SK-N-SH (cell line): ENCODE measurements around the gene SESN2. TPM values are rescaled to one million over a fixed set of nuclear protein-coding genes. Genes with fewer than 3 reads are reported as not detected.
A peak's percentile ranks its signal among the peaks of the same experiment; 100 is the strongest.

ENCODE experiments used
- CTCF ChIA-PET: fragments of 300-600, 350-600 bp; formaldehyde crosslinking; extraction: SDS; loops from one replicate; lab custom pipeline; 2021; lab: Yijun Ruan, JAX
- POLR2A ChIA-PET: fragments of 350-600 bp; sonication (Branson Sonifier 250); formaldehyde crosslinking; extraction: SDS; loops from one replicate; lab custom pipeline; 2020; ENCODE audit warnings: antibody characterized with exemption, inconsistent platforms; lab: Yijun Ruan, JAX
- DNase-seq: peaks from one replicate; pipeline ENCODE4 v3.0.0; 2012
- H2AFZ ChIP-seq: fragments of 200-600 bp; sonication (generic); 2 replicates; pipeline ENCODE4 v1.8.1; 2016; ENCODE audit warnings: antibody characterized with exemption, mild to moderate bottlenecking, low read depth
- H3F3A ChIP-seq: fragments of 200-600 bp; sonication (generic); replicated peaks from 2 replicates; pipeline ENCODE3; 2016; ENCODE audit warnings: antibody characterized with exemption, mild to moderate bottlenecking; ENCODE audit not compliant: insufficient read depth
- H3K27ac ChIP-seq, 2 experiments: fragments of 200-500 bp in 1 of 2; fragments of 200-600 bp in 1 of 2; sonication (Bioruptor generic) in 1 of 2; sonication (generic), shearing (Covaris generic) in 1 of 2; 2 replicates each; pipeline versions ENCODE4 v1.5.1 to v1.6.1; 2014 to 2016; ENCODE audit warnings: low read depth in 2 of 2, inconsistent platforms in 1 of 2, low read length in 1 of 2, mild to moderate bottlenecking in 1 of 2, mixed read lengths in 1 of 2
- H3K27me3 ChIP-seq: fragments of 200-600 bp; sonication (generic), shearing (Covaris generic); 2 replicates; pipeline ENCODE4 v1.6.1; 2016; ENCODE audit warnings: mixed run types; ENCODE audit not compliant: insufficient read depth
- H3K36me3 ChIP-seq, 2 experiments: fragments of 200-500 bp in 1 of 2; fragments of 200-600 bp in 1 of 2; sonication (Bioruptor generic) in 1 of 2; sonication (generic) in 1 of 2; replicated peaks in 1 of 2; 2 replicates each; pipeline versions ENCODE3 to v1.5.1; 2014 to 2016; ENCODE audit warnings: low read length in 1 of 2, mild to moderate bottlenecking in 1 of 2; ENCODE audit not compliant: insufficient read depth in 2 of 2, control insufficient read depth in 1 of 2
- H3K4me1 ChIP-seq, 2 experiments: fragments of 200-500 bp in 1 of 2; fragments of 200-600 bp in 1 of 2; sonication (Bioruptor generic) in 1 of 2; sonication (generic), shearing (Covaris generic) in 1 of 2; 2 replicates each; pipeline versions ENCODE4 v1.5.1 to v1.6.1; 2014 to 2016; ENCODE audit warnings: low read depth in 1 of 2, low read length in 1 of 2, mixed run types in 1 of 2; ENCODE audit not compliant: insufficient read depth in 2 of 2, control insufficient read depth in 1 of 2
- H3K4me2 ChIP-seq: fragments of 200-600 bp; sonication (generic), shearing (Covaris generic); 2 replicates; pipeline ENCODE4 v1.6.1; 2017; ENCODE audit warnings: mixed run types
- H3K4me3 ChIP-seq, 2 experiments: fragments of 200-500 bp in 1 of 2; fragments of 200-600 bp in 1 of 2; sonication (Bioruptor generic) in 1 of 2; sonication (generic), shearing (Covaris generic) in 1 of 2; 2 replicates each; pipeline versions ENCODE4 v1.5.1 to v1.8.1; 2014 to 2016; ENCODE audit warnings: low read depth in 2 of 2, inconsistent platforms in 1 of 2, low read length in 1 of 2, mild to moderate bottlenecking in 1 of 2, mixed read lengths in 1 of 2, moderate library complexity in 1 of 2
- H3K79me2 ChIP-seq: fragments of 200-600 bp; sonication (generic); 2 replicates; pipeline ENCODE4 v1.8.1; 2017; ENCODE audit warnings: mild to moderate bottlenecking; ENCODE audit not compliant: insufficient read depth
- H3K9ac ChIP-seq: fragments of 200-600 bp; sonication (generic); 2 replicates; pipeline ENCODE4 v1.6.1; 2017; ENCODE audit warnings: mixed run types
- H3K9me2 ChIP-seq: fragments of 200-600 bp; sonication (generic); 2 replicates; pipeline ENCODE4 v1.6.1; 2017; ENCODE audit warnings: mixed run types
- H3K9me3 ChIP-seq: fragments of 200-600 bp; sonication (generic); 2 replicates; pipeline ENCODE4 v1.6.1; 2017; ENCODE audit warnings: mixed run types, mild to moderate bottlenecking, moderate library complexity
- H4K20me1 ChIP-seq: fragments of 200-600 bp; sonication (generic); 2 replicates; pipeline ENCODE4 v1.6.1; 2017; ENCODE audit warnings: mild to moderate bottlenecking, mixed run types; ENCODE audit not compliant: insufficient read depth
- ELF1 ChIP-seq: IDR thresholded peaks from 2 replicates; pipeline ENCODE4 v1.4.0; 2012
- EP300 ChIP-seq, 2 experiments: IDR thresholded peaks; 2 replicates each; pipeline versions ENCODE4 v1.4.0 to v1.6.1; 2012; ENCODE audit warnings: borderline replicate concordance in 1 of 2, low read depth in 1 of 2, low read length in 1 of 2
- EZH2phosphoT487 ChIP-seq: fragments of 200-600 bp; sonication (generic); IDR thresholded peaks from 2 replicates; pipeline ENCODE4 v1.6.1; 2017; ENCODE audit warnings: low read depth, mixed run types, mild to moderate bottlenecking, antibody characterized with exemption, moderate library complexity, borderline replicate concordance
- GABPA ChIP-seq: IDR thresholded peaks from 2 replicates; pipeline ENCODE4 v1.4.0; 2012; ENCODE audit warnings: low read depth, mild to moderate bottlenecking
- GATA2 ChIP-seq: sonication (generic); formaldehyde crosslinking; IDR thresholded peaks from 2 replicates; pipeline ENCODE4 v1.5.0; 2020; ENCODE audit warnings: mild to moderate bottlenecking, missing genetic modification reagents
- JUND ChIP-seq: IDR thresholded peaks from 2 replicates; pipeline ENCODE4 v1.4.0; 2012
- MEF2A ChIP-seq: IDR thresholded peaks from 2 replicates; pipeline ENCODE4 v1.4.0; 2012; ENCODE audit warnings: low read depth, borderline replicate concordance
- MXI1 ChIP-seq: IDR thresholded peaks from 2 replicates; pipeline ENCODE4 v1.6.1; 2012; ENCODE audit warnings: mild to moderate bottlenecking, low read depth, low read length, improper control_type of control experiment
- NRF1 ChIP-seq: IDR thresholded peaks from 2 replicates; pipeline ENCODE4 v1.6.1; 2012; ENCODE audit warnings: low read depth, mild to moderate bottlenecking, low read length
- RFX5 ChIP-seq: IDR thresholded peaks from 2 replicates; pipeline ENCODE4 v1.6.1; 2012; ENCODE audit warnings: mild to moderate bottlenecking, improper control_type of control experiment, low read length
- SMC3 ChIP-seq: IDR thresholded peaks from 2 replicates; pipeline ENCODE4 v1.6.1; 2012; ENCODE audit warnings: low read depth, low read length, improper control_type of control experiment
- TAF1 ChIP-seq: IDR thresholded peaks from 2 replicates; pipeline ENCODE4 v1.6.1; 2012; ENCODE audit warnings: low read depth, mild to moderate bottlenecking, low read length, moderate library complexity, borderline replicate concordance
- TCF12 ChIP-seq: IDR thresholded peaks from 2 replicates; pipeline ENCODE4 v1.4.0; 2012
- TEAD4 ChIP-seq: IDR thresholded peaks from 2 replicates; pipeline ENCODE4 v1.4.0; 2012; ENCODE audit warnings: mild to moderate bottlenecking, borderline replicate concordance; ENCODE audit not compliant: insufficient read depth
- YY1 ChIP-seq: IDR thresholded peaks from 2 replicates; pipeline ENCODE4 v1.4.0; 2012; ENCODE audit warnings: low read depth, mild to moderate bottlenecking
- WGBS: methylation state at CpG from one replicate; pipeline ENCODE4 v1.1.6; 2017; ENCODE audit warnings: low lambda C conversion rate; 5-methylcytosine and 5-hydroxymethylcytosine counted together
- polyA plus RNA-seq, 3 experiments: library from polyadenylated mRNA; depleted of rRNA; stranded (reverse); fragments of >200 nt; gene quantifications; 2 replicates each; pipeline ENCODE4 v1.2.3, GENCODE V29; 2012
- TF ChIP-seq, protein P1 (sequence below): fragments of 200-600 bp; sonication (generic); IDR thresholded peaks from 2 replicates; pipeline ENCODE4 v1.6.1; 2017; ENCODE audit warnings: antibody characterized with exemption, mild to moderate bottlenecking, moderate library complexity
- TF ChIP-seq, protein P2 (sequence below): fragments of 150-350 bp; IDR thresholded peaks from 2 replicates; pipeline ENCODE4 v1.6.1; 2017; ENCODE audit warnings: antibody characterized with exemption, low read length, low read depth, borderline replicate concordance
- TF ChIP-seq, protein P3 (sequence below): IDR thresholded peaks from 2 replicates; pipeline ENCODE4 v1.4.0; 2012; ENCODE audit warnings: low read depth
- TF ChIP-seq, protein P4 (sequence below): IDR thresholded peaks from 2 replicates; pipeline ENCODE4 v1.4.0; 2012; ENCODE audit warnings: low read depth, borderline replicate concordance

SESN2 gene
- polyA plus RNA-seq, 1 of the 3 experiments (the other 2 are of a cell fraction): 14.1 TPM

DNA sequence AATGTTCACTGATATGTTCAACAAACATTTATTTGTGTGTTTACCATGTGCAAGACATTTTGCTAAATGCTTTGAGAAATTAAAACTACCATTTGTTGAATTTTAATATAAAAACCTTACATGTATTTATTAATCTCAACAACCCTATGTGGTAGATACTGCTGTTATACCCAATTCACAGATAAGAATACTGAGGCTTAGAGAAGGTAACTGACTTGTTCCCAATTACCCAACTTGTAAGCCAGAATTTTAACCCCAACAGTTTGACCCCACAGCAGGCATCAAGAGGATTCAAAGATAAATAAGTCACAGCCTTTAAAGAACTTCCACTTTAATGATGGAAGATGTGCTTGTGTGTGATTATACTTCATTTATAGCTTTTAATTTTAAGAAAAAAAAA lies 30.2 kb upstream of the SESN2 start:
- no peaks in the 10 kb centered on the region for H3K9me3 ChIP-seq
- H3K27ac ChIP-seq: no peak overlapping the region
- H3F3A ChIP-seq: peaks cover 24% of the 10 kb centered on the region
- peaks cover 73% of the 10 kb centered on the region for H3K79me2 ChIP-seq
- no peaks in the 10 kb centered on the region for H3K9me2 ChIP-seq
- no peaks in the 10 kb centered on the region for H4K20me1 ChIP-seq
- H3K4me2 ChIP-seq: no peak overlapping the region
- no peaks in the 10 kb centered on the region for H3K27me3 ChIP-seq
- TF ChIP-seq, protein P1, sequence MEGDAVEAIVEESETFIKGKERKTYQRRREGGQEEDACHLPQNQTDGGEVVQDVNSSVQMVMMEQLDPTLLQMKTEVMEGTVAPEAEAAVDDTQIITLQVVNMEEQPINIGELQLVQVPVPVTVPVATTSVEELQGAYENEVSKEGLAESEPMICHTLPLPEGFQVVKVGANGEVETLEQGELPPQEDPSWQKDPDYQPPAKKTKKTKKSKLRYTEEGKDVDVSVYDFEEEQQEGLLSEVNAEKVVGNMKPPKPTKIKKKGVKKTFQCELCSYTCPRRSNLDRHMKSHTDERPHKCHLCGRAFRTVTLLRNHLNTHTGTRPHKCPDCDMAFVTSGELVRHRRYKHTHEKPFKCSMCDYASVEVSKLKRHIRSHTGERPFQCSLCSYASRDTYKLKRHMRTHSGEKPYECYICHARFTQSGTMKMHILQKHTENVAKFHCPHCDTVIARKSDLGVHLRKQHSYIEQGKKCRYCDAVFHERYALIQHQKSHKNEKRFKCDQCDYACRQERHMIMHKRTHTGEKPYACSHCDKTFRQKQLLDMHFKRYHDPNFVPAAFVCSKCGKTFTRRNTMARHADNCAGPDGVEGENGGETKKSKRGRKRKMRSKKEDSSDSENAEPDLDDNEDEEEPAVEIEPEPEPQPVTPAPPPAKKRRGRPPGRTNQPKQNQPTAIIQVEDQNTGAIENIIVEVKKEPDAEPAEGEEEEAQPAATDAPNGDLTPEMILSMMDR: no peak
- no peak for TF ChIP-seq EP300 (IDR thresholded peaks at IDR 0.05; ENCODE audit: borderline replicate concordance in 1 of 2, low read depth in 1 of 2, low read length in 1 of 2)
- no peak for TF ChIP-seq EZH2phosphoT487
- TF ChIP-seq, protein P2, sequence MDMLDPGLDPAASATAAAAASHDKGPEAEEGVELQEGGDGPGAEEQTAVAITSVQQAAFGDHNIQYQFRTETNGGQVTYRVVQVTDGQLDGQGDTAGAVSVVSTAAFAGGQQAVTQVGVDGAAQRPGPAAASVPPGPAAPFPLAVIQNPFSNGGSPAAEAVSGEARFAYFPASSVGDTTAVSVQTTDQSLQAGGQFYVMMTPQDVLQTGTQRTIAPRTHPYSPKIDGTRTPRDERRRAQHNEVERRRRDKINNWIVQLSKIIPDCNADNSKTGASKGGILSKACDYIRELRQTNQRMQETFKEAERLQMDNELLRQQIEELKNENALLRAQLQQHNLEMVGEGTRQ: no peak
- no peak for TF ChIP-seq ELF1
- no peak for TF ChIP-seq SMC3
- no peak for TF ChIP-seq TEAD4
- no peak for TF ChIP-seq GABPA
- no peak for TF ChIP-seq NRF1
- no peak for TF ChIP-seq TAF1
- no peak for TF ChIP-seq JUND
- TF ChIP-seq, protein P3, sequence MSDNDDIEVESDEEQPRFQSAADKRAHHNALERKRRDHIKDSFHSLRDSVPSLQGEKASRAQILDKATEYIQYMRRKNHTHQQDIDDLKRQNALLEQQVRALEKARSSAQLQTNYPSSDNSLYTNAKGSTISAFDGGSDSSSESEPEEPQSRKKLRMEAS: no peak
- no peak for DNase-seq
- no peak overlapping the region for H3K4me3 ChIP-seq
- ChIA-PET POLR2A (no interaction called here), CTCF (interaction anchor here (1.1 to 1.6 kb wide), 2 partner anchors 19 to 20 kb away, joined by 3 to 8 read pairs; no protein-coding TSS in a partner anchor)
- peaks cover 3 to 5% of the 10 kb centered on the region in 2 experiments; a peak in 3 of 4 replicates for H3K4me1 ChIP-seq
- peaks cover 23 to 46% of the 10 kb centered on the region in 2 experiments for H3K36me3 ChIP-seq
- no peak overlapping the region for H3K9ac ChIP-seq
- no peak overlapping the region for H2AFZ ChIP-seq

DNA sequence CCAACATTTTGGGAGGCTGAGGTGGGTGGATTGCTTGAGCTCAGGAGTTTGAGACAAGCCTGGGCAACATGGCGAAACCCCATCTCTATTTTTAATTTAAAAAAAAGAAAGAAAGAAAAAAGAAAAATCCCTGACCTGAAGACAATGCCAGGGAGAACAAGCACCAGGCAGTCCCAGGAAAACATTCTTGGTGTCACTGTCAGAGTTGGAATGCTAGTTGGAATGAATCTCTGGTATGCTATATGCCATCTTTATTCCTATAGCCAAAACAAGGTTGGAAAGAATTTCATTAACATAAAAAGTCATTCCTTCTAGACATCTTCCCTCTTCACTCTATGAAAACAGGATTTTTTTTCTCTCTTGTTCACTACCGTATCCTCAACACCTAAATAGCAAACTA lies 29.3 kb upstream of the SESN2 start:
- Histone ChIP-seq H2AFZ (no peak overlapping the region), H3K9me2 (no peaks in the 10 kb centered on the region), H3K27ac (peak overlapping the region in 1 of 2 experiments; percentile 4; a peak in 1 of 4 replicates), H3K9me3 (no peaks in the 10 kb centered on the region), H3K36me3 (peaks cover 19 to 42% of the 10 kb centered on the region in 2 experiments), H3K4me1 (peaks cover 3 to 5% of the 10 kb centered on the region in 2 experiments; a peak in 3 of 4 replicates), H3F3A (peaks cover 24% of the 10 kb centered on the region), H3K4me3 (no peak overlapping the region), H4K20me1 (no peaks in the 10 kb centered on the region), H3K4me2 (no peak overlapping the region), H3K79me2 (peaks cover 69% of the 10 kb centered on the region), H3K9ac (no peak overlapping the region), H3K27me3 (no peaks in the 10 kb centered on the region)
- ChIA-PET CTCF (interaction anchor here (1.1 kb wide), 1 partner anchor 18 kb away, joined by 3 read pairs; no protein-coding TSS in a partner anchor), POLR2A (no interaction called here)
- no peak for DNase-seq
- whole genome bisulfite sequencing: 68% methylated on average over 2 of the region's 2 CpGs
- TF ChIP-seq TCF12 (no peak), NRF1 (no peak), MEF2A (no peak), JUND (no peak), ELF1 (no peak), GABPA (no peak), GATA2 (no peak), YY1 (no peak), RFX5 (no peak), MXI1 (no peak), EZH2phosphoT487 (no peak), TAF1 (no peak)
- TF ChIP-seq, protein P2: no peak
- TF ChIP-seq, protein P4, sequence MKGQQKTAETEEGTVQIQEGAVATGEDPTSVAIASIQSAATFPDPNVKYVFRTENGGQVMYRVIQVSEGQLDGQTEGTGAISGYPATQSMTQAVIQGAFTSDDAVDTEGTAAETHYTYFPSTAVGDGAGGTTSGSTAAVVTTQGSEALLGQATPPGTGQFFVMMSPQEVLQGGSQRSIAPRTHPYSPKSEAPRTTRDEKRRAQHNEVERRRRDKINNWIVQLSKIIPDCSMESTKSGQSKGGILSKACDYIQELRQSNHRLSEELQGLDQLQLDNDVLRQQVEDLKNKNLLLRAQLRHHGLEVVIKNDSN: no peak
- TF ChIP-seq, protein P1: no peak
